ENCODE results near the gene TRHDE. TPM values are rescaled to one million over a fixed set of nuclear protein-coding genes. Genes with fewer than 3 reads are reported as not detected.
A peak's percentile ranks its signal among the peaks of the same experiment; 100 is the strongest.

Gene TRHDE
- total RNA-seq, 1 experiment from 2014 or later = 5.5 TPM

- peak; percentile 72 for DNase-seq (ENCODE audit: low spot score)
- H3K27ac Mint-ChIP-seq = peak overlapping the region; percentile 49; the same call in 1 of the 2 replicates
- peak; percentile 67 for TF ChIP-seq CTCF (IDR thresholded peaks at IDR 0.05)
- no peak for TF ChIP-seq SMAD3 (CRISPR knock-in tag; IDR thresholded peaks at IDR 0.05; ENCODE audit: borderline replicate concordance)
- ATAC-seq = peak; percentile 99
- no peaks in the 10 kb centered on the region for H3K9me3 Mint-ChIP-seq
- CTCF ChIA-PET = interaction anchor here (0.5 to 1.3 kb wide), 10 partner anchors 15 to 469 kb away, joined by 3 to 6 read pairs (median 3); no protein-coding TSS in a partner anchor
- peaks cover 27% of the 10 kb centered on the region for H3K4me1 Mint-ChIP-seq
- no peaks in the 10 kb centered on the region for H3K36me3 Mint-ChIP-seq
- no peaks in the 10 kb centered on the region for H3K27me3 Mint-ChIP-seq (ENCODE audit: low read depth)
- POLR2A ChIA-PET = interaction anchor here (1.0 kb wide), 1 partner anchor 75 kb away, joined by 3 read pairs; no protein-coding TSS in a partner anchor
- no peak overlapping the region for H3K4me3 Mint-ChIP-seq
These were observed 74.3 kb downstream of the TRHDE start for GRCh38 chr12:72346363-72346944.

GRCh38 chr12:72349491-72349890, 77.3 kb downstream of the TRHDE start:
- no peak overlapping the region for H3K27ac Mint-ChIP-seq
- POLR2A ChIA-PET = no interaction called here
- CTCF ChIA-PET = no interaction called here
- H3K36me3 Mint-ChIP-seq = no peaks in the 10 kb centered on the region
- no peak overlapping the region for H3K4me3 Mint-ChIP-seq
- DNase-seq (ENCODE audit: low spot score) (no peak), ATAC-seq (no peak)
- no peaks in the 10 kb centered on the region for H3K9me3 Mint-ChIP-seq
- no peaks in the 10 kb centered on the region for H3K27me3 Mint-ChIP-seq (ENCODE audit: low read depth)
- H3K4me1 Mint-ChIP-seq = peaks cover 17% of the 10 kb centered on the region
- no peak for TF ChIP-seq ZNF671 (CRISPR knock-in tag; IDR thresholded peaks at IDR 0.05)
- no peak for TF ChIP-seq ATF2 (CRISPR knock-in tag; IDR thresholded peaks at IDR 0.05; ENCODE audit: borderline replicate concordance, low read depth)
- TF ChIP-seq IRF1 (CRISPR knock-in tag; IDR thresholded peaks at IDR 0.05) = no peak
- no peak for TF ChIP-seq USF2 (CRISPR knock-in tag; IDR thresholded peaks at IDR 0.05)
- TF ChIP-seq SOX15 (CRISPR knock-in tag; IDR thresholded peaks at IDR 0.05) = no peak
- TF ChIP-seq GTF2I (CRISPR knock-in tag; conservative IDR thresholded peaks at IDR 0.05) = no peak
- no peak for TF ChIP-seq CDX4 (CRISPR knock-in tag; IDR thresholded peaks at IDR 0.05; ENCODE audit: borderline replicate concordance)
- no peak for TF ChIP-seq IRF2 (CRISPR knock-in tag; IDR thresholded peaks at IDR 0.05; ENCODE audit: borderline replicate concordance, low read depth)
- TF ChIP-seq JUN (CRISPR knock-in tag; IDR thresholded peaks at IDR 0.05) = no peak
- no peak for TF ChIP-seq E2F1 (CRISPR knock-in tag; IDR thresholded peaks at IDR 0.05)
- no peak for TF ChIP-seq ZNF423 (CRISPR knock-in tag; IDR thresholded peaks at IDR 0.05)

- ChIA-PET CTCF (no interaction called here), POLR2A (no interaction called here)
- H3K27me3 Mint-ChIP-seq (ENCODE audit: low read depth) = no peaks in the 10 kb centered on the region
- ATAC-seq = no peak
- no peak overlapping the region for H3K27ac Mint-ChIP-seq
- no peak for DNase-seq (ENCODE audit: low spot score)
- no peak overlapping the region for H3K4me3 Mint-ChIP-seq
- no peaks in the 10 kb centered on the region for H3K4me1 Mint-ChIP-seq
- H3K36me3 Mint-ChIP-seq = no peaks in the 10 kb centered on the region
- H3K9me3 Mint-ChIP-seq = no peaks in the 10 kb centered on the region
- TF ChIP-seq ZNF317 (CRISPR knock-in tag; IDR thresholded peaks at IDR 0.05; ENCODE audit: borderline replicate concordance, low read depth) (no peak), ERG (CRISPR knock-in tag; IDR thresholded peaks at IDR 0.05) (no peak), IRF2 (CRISPR knock-in tag; IDR thresholded peaks at IDR 0.05; ENCODE audit: borderline replicate concordance, low read depth) (no peak), ATF1 (CRISPR knock-in tag; IDR thresholded peaks at IDR 0.05) (no peak), FOXJ3 (CRISPR knock-in tag; IDR thresholded peaks at IDR 0.05; ENCODE audit: borderline replicate concordance) (no peak), CREM (CRISPR knock-in tag; IDR thresholded peaks at IDR 0.05) (no peak), FOXP1 (CRISPR knock-in tag; IDR thresholded peaks at IDR 0.05; ENCODE audit: borderline replicate concordance) (no peak), GRHL2 (CRISPR knock-in tag; IDR thresholded peaks at IDR 0.05; ENCODE audit: insufficient replicate concordance, severe bottlenecking) (no peak), ZNF219 (CRISPR knock-in tag; IDR thresholded peaks at IDR 0.05; ENCODE audit: borderline replicate concordance) (no peak), ZNF263 (CRISPR knock-in tag; IDR thresholded peaks at IDR 0.05; ENCODE audit: low read depth) (no peak), ZSCAN18 (CRISPR knock-in tag; IDR thresholded peaks at IDR 0.05) (no peak)
These were observed 87.2 kb downstream of the TRHDE start for GRCh38 chr12:72359416-72359815.
